Stomach (tissue), 9 donors: Measurements from ENCODE around the gene ATXN10. TPM values are rescaled to one million over a fixed set of nuclear protein-coding genes. Genes with fewer than 3 reads are reported as not detected.

ENCODE experiments used
- DNase-seq, 2 donors: peaks; one replicate each; pipeline versions ENCODE4 v3.0.0 to v3.0.0-alpha.2; 2013 to 2019
- H3K27ac ChIP-seq, 5 donors: fragments of 200-600 bp in 4 of 5; sonication (generic) in 4 of 5; one replicate each; pipeline ENCODE4 v1.5.1; 2013 to 2019; ENCODE audit warnings: mild to moderate bottlenecking in 1 of 5, moderate library complexity in 1 of 5
- H3K27me3 ChIP-seq, 3 donors: fragments of 200-600 bp; sonication (generic); one replicate each; pipeline ENCODE4 v1.5.1; 2017 to 2019; ENCODE audit warnings: mixed run types in 1 of 3
- H3K36me3 ChIP-seq, 4 donors: fragments of 200-600 bp; sonication (generic); 1 replicate in 3 of 4; 2 replicates in 1 of 4; pipeline ENCODE4 v1.5.1; 2016 to 2019
- H3K4me1 ChIP-seq, 4 donors: fragments of 200-600 bp; sonication (generic); one replicate each; pipeline ENCODE4 v1.5.1; 2016 to 2019
- H3K4me3 ChIP-seq, 4 donors: fragments of 200-600 bp; sonication (generic) in 3 of 4; one replicate each; pipeline ENCODE4 v1.5.1; 2016 to 2019; ENCODE audit warnings: mild to moderate bottlenecking in 1 of 4
- H3K9me3 ChIP-seq, 4 donors: fragments of 200-600 bp; sonication (generic); one replicate each; pipeline ENCODE4 v1.5.1; 2016 to 2019
- EP300 ChIP-seq: sonication (generic); formaldehyde crosslinking; IDR thresholded peaks from one replicate; pipeline ENCODE4 v1.6.1; 2017; ENCODE audit warnings: antibody characterized with exemption
- POLR2A ChIP-seq, 4 donors: fragments of 450-650 bp; IDR thresholded peaks; one replicate each; pipeline ENCODE4 v1.6.1; 2016; ENCODE audit warnings: antibody characterized with exemption in 4 of 4, control low read depth in 2 of 4, mild to moderate bottlenecking in 1 of 4, moderate library complexity in 1 of 4
- POLR2AphosphoS5 ChIP-seq, 3 donors: sonication (generic); formaldehyde crosslinking; IDR thresholded peaks; one replicate each; pipeline ENCODE4 v1.6.1; 2016; ENCODE audit warnings: antibody characterized with exemption in 3 of 3
- WGBS, 5 donors: extraction: QIAGEN DNeasy Blood & Tissue Kit in 3 of 5; methylation state at CpG; one replicate each; pipeline versions ENCODE4 v1.1.5 to v1.1.7; 2013 to 2018; 5-methylcytosine and 5-hydroxymethylcytosine counted together
- intact Hi-C: fragments of 100-400 bp; cut with DNase I; formaldehyde crosslinking; loops from one replicate; pipeline ENCODE4 v1.15.1; 2023; ENCODE audit warnings: low total_unique reads
- polyA plus RNA-seq, 3 donors: library from polyadenylated mRNA; stranded (reverse); fragments of 200-250 nt; gene quantifications; one replicate each; pipeline ENCODE4 v1.2.3, GENCODE V29; 2013
- total RNA-seq, 5 donors: library from RNA; depleted of rRNA; stranded (reverse); fragments of >200 nt; gene quantifications; one replicate each; pipeline versions ENCODE4 v1.1.0 to v1.2.3, GENCODE V29; 2014 to 2016
- TF ChIP-seq, protein P1 (sequence below), 7 experiments: fragments of 450-650 bp in 4 of 7; fragments of 200-600 bp in 3 of 7; sonication (generic) in 3 of 7; IDR thresholded peaks; one replicate each; pipeline ENCODE4 v1.5.1; 2016 to 2019; ENCODE audit warnings: antibody characterized with exemption in 7 of 7, control low read depth in 2 of 7, mild to moderate bottlenecking in 1 of 7
- donor health status: healthy with polysubstance abuse.
- donor health status: Bipolar disorder and iron deficiency.
- donor health status: healthy.

Gene ATXN10
- total and polyA plus RNA-seq, 8 donors, result 36.5 to 171 (median 89.4) TPM

DNA sequence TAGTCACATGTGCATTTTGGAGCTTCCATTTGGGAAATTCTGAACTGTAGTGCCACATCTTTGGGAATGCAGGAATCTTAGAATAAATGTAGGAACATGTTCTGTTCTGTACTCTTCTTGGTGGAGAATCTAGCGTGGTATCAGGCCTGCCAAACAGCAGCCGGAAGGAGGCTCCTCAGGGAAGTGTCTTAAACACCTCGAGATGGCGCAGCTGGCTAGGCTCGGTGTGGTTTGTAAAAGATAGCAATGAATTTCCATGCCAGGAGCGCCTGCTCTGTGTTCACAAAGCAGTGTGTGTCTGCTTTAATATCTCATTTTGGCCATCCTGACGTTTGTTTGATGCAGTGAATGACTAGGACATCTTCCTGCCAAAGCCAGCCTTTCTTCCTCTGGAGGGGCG lies 145.1 kb downstream of the ATXN10 start:
- Histone ChIP-seq H3K27me3 (no peaks in the 10 kb centered on the region), H3K9me3 (no peaks in the 10 kb centered on the region), H3K27ac (no peak overlapping the region), H3K36me3 (peaks cover 9 to 56% (median 38%) of the 10 kb centered on the region in 4 donors), H3K4me3 (no peak overlapping the region), H3K4me1 (peaks cover 0 to 13% (median 3%) of the 10 kb centered on the region in 4 donors)
- 85 to 91% (median 90%) methylated on average over 8 of the region's 8 CpGs for WGBS, 5 donors
- intact Hi-C loops, result no loop called here
- DNase-seq, result no peak
- TF ChIP-seq EP300, result no peak
- TF ChIP-seq POLR2A (IDR thresholded peaks at IDR 0.05), result no peak
- no peak for TF ChIP-seq POLR2AphosphoS5 (IDR thresholded peaks at IDR 0.05)
- TF ChIP-seq, protein P1, sequence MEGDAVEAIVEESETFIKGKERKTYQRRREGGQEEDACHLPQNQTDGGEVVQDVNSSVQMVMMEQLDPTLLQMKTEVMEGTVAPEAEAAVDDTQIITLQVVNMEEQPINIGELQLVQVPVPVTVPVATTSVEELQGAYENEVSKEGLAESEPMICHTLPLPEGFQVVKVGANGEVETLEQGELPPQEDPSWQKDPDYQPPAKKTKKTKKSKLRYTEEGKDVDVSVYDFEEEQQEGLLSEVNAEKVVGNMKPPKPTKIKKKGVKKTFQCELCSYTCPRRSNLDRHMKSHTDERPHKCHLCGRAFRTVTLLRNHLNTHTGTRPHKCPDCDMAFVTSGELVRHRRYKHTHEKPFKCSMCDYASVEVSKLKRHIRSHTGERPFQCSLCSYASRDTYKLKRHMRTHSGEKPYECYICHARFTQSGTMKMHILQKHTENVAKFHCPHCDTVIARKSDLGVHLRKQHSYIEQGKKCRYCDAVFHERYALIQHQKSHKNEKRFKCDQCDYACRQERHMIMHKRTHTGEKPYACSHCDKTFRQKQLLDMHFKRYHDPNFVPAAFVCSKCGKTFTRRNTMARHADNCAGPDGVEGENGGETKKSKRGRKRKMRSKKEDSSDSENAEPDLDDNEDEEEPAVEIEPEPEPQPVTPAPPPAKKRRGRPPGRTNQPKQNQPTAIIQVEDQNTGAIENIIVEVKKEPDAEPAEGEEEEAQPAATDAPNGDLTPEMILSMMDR (IDR thresholded peaks at IDR 0.05), result no peak

DNA sequence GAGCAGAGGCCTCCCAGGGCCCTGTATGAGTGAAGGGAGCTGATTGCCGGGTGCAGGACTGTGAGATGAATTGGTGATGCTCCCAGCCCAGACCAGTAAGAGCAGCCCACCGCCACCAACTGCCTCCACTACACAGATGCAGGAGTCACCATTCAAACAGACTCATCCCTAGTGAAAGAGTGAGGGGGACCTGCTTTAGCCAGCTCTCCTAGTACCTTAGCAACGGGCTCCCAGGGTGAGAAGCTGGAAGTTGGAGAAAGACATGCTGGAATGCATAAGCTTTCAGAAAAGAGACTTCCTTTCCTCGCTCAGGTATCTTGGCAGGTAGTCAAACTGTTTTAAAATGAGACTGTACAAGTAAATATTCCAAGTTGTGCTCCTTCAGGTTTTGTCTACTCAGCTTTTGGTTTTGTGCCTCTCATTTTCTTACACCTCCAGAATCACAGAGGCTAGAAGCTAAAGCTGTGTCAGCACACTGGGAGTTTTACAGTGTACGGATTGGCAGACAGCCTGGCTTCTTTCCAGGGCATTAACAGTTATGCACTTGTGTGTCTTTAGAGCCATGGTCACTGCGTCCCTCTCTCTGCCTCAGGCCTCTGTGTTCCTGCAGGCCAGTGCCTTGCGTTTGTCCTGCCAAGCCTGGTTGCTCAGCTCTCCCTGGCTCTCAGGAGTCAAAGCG lies 146.2 kb downstream of the ATXN10 start:
- Histone ChIP-seq H3K4me1 (peaks cover 0 to 13% (median 3%) of the 10 kb centered on the region in 4 donors), H3K4me3 (no peak overlapping the region), H3K36me3 (peaks cover 6 to 44% (median 31%) of the 10 kb centered on the region in 4 donors), H3K9me3 (no peaks in the 10 kb centered on the region), H3K27ac (peak overlapping the region in 1 of 5 donors; percentile 46), H3K27me3 (no peaks in the 10 kb centered on the region)
- intact Hi-C loops, result no loop called here
- WGBS, 5 donors, result 62 to 74% (median 73%) methylated on average over 8 of the region's 8 CpGs
- TF ChIP-seq POLR2A (IDR thresholded peaks at IDR 0.05), result no peak
- DNase-seq, result peak in 1 of 2 donors; percentile 72

DNA sequence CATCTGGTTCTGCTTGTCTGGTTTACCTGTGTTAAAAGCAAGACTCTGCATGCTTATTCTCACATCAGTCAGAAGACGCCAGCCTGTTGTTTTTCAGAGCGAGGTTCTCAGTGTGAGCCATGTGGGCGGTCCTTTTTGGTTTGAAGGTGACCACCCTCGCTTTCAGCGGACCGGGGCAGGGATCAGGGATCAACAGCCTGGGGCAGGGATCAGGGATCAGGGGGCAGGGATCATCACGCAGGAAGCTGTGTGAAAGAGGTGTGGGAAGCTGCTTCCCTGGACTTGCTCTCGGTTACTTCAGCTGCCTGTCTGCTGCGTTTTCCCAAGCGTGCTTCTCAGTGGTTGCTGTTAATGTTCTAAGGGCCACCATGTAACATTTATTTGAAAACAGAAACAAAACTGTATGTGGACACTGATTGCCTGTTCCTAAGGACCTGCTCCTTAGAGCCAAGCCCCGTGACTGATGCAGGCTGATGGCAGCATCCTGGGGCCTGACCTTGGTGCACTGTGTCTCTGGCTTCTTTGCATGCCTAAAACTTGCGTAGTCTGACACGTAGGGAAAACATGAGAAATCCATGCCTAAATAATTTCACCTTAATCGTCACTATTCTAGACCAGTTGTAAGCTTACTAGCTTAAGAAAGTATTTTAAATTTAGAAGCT lies 146.9 kb downstream of the ATXN10 start:
- H3K27ac ChIP-seq, result peak overlapping the region in 1 of 5 donors; percentile 46
- no peaks in the 10 kb centered on the region for H3K9me3 ChIP-seq
- intact Hi-C loops, result no loop called here
- TF ChIP-seq POLR2AphosphoS5 (IDR thresholded peaks at IDR 0.05) (no peak), EP300 (no peak), POLR2A (IDR thresholded peaks at IDR 0.05) (no peak)
- TF ChIP-seq, protein P1 (IDR thresholded peaks at IDR 0.05), result no peak
- H3K36me3 ChIP-seq, result peaks cover 6 to 44% (median 32%) of the 10 kb centered on the region in 4 donors
- no peak overlapping the region for H3K4me3 ChIP-seq
- peaks cover 0 to 13% (median 3%) of the 10 kb centered on the region in 4 donors for H3K4me1 ChIP-seq
- no peaks in the 10 kb centered on the region for H3K27me3 ChIP-seq
- DNase-seq, result no peak
- 88 to 93% (median 89%) methylated on average over 14 of the region's 14 CpGs for WGBS, 5 donors

DNA sequence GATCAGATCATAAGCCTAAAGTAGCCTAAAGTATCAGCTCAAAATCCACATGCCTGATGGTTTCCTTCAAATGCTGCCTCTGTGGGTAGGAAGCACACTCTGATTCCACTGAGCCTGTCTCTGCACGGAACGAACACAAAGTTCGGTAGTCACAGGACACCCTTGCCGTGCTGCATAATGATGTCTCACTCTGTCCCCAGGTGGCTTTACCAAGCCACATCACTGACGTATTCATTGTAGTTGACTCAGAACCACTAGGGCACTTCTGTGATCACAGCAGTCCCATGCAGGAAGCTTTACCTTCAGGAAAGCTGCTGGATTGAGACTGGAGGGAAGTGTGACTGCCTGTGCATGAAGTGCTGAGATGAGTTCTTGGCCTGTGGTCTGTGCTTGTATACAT lies 147.7 kb downstream of the ATXN10 start:
- WGBS, 5 donors, result 82 to 97% (median 96%) methylated on average over 5 of the region's 5 CpGs

More for the DNA sequence above, 147.7 kb downstream of the ATXN10 start:
- Histone ChIP-seq H3K9me3 (no peaks in the 10 kb centered on the region), H3K27ac (no peak overlapping the region), H3K36me3 (peaks cover 6 to 37% (median 29%) of the 10 kb centered on the region in 4 donors), H3K27me3 (no peaks in the 10 kb centered on the region), H3K4me1 (peaks cover 0 to 13% (median 3%) of the 10 kb centered on the region in 4 donors), H3K4me3 (no peak overlapping the region)
- no peak for DNase-seq
- intact Hi-C loops, result no loop called here
- no peak for TF ChIP-seq EP300
- TF ChIP-seq, protein P1 (IDR thresholded peaks at IDR 0.05), result no peak
